BE2C (cell line): ENCODE data around the gene BCO2.
"Not testable (repeated sequence)": the region's sequence is repeated elsewhere in the genome, so short reads cannot be mapped to it uniquely, and the experiment has no call there.

Experiments used
- DNase-seq: peaks from one replicate; pipeline ENCODE4 v3.0.0-alpha.2; 2020
- H3K27me3 ChIP-seq: fragments of 250-450 bp; sonication (Bioruptor Pico); 2 replicates; pipeline ENCODE4 v1.5.1; 2020; ENCODE audit warnings: mild to moderate bottlenecking
- H3K36me3 ChIP-seq: fragments of 250-450 bp; sonication (Bioruptor Pico); 2 replicates; pipeline ENCODE4 v1.5.1; 2020; ENCODE audit warnings: mild to moderate bottlenecking
- H3K4me1 ChIP-seq: fragments of 250-450 bp; sonication (Bioruptor Pico); 2 replicates; pipeline ENCODE4 v1.5.1; 2020
- H3K4me3 ChIP-seq: 2 replicates; pipeline ENCODE4 v1.5.1; 2011; ENCODE audit warnings: low read depth, low read length
- H3K9me3 ChIP-seq: fragments of 250-450 bp; sonication (Bioruptor Pico); 2 replicates; pipeline ENCODE4 v1.5.1; 2020
- TF ChIP-seq, protein P1 (sequence below): IDR thresholded peaks from 2 replicates; pipeline ENCODE4 v1.5.1; 2012; ENCODE audit warnings: mild to moderate bottlenecking, low read depth, low read length

BCO2 gene

DNA sequence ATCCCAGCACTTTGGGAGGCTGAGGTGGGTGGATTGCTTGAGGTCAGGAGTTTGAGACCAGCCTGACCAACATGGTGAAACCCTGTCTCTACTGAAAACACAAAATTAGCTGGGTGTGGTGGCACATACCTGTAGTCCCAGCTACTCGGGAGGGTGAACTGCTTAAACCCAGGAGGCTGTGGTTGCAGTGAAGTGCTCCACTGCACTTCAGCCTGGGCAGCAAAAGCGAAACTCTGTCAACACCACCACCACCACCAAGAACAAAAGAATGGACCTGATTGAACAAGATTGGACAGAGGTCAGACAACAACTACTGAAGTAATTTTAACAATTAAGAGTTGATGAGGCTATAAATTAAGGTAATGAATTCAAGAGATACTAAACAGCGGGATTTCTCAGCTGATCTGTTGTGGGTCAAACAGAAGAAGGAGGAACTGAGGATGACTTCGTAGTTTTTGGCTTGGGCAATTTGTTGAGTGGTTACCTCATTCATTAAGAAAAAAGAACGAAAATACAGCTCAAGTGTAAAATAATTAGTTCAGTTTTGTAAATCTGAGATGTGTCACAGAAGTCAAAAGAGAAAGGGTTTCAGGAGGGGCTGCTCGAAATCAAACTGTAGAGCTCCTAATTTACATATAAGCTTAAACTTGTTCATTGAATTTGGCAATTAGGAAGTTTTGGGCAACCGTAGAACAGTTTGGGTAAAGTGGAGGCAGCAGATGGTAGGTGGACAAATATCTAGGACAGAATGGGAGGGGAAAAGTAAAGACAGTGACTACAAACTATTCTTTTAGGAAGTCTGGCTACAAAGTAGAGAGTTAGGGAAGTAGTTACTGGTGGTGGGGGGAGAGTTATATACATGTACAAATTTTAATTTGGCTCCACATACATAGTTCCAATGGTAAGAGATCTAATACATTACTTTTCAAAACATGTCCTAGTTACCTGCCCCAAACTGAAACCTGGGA lies 15.9 kb upstream of the BCO2 start:
- no peaks in the 10 kb centered on the region for H3K36me3 ChIP-seq
- no peaks in the 10 kb centered on the region for H3K4me1 ChIP-seq
- H3K4me3 ChIP-seq: no peak overlapping the region
- TF ChIP-seq, protein P1, sequence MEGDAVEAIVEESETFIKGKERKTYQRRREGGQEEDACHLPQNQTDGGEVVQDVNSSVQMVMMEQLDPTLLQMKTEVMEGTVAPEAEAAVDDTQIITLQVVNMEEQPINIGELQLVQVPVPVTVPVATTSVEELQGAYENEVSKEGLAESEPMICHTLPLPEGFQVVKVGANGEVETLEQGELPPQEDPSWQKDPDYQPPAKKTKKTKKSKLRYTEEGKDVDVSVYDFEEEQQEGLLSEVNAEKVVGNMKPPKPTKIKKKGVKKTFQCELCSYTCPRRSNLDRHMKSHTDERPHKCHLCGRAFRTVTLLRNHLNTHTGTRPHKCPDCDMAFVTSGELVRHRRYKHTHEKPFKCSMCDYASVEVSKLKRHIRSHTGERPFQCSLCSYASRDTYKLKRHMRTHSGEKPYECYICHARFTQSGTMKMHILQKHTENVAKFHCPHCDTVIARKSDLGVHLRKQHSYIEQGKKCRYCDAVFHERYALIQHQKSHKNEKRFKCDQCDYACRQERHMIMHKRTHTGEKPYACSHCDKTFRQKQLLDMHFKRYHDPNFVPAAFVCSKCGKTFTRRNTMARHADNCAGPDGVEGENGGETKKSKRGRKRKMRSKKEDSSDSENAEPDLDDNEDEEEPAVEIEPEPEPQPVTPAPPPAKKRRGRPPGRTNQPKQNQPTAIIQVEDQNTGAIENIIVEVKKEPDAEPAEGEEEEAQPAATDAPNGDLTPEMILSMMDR: no peak
- DNase-seq: no peak
- no peaks in the 10 kb centered on the region for H3K9me3 ChIP-seq
- no peaks in the 10 kb centered on the region for H3K27me3 ChIP-seq

DNA sequence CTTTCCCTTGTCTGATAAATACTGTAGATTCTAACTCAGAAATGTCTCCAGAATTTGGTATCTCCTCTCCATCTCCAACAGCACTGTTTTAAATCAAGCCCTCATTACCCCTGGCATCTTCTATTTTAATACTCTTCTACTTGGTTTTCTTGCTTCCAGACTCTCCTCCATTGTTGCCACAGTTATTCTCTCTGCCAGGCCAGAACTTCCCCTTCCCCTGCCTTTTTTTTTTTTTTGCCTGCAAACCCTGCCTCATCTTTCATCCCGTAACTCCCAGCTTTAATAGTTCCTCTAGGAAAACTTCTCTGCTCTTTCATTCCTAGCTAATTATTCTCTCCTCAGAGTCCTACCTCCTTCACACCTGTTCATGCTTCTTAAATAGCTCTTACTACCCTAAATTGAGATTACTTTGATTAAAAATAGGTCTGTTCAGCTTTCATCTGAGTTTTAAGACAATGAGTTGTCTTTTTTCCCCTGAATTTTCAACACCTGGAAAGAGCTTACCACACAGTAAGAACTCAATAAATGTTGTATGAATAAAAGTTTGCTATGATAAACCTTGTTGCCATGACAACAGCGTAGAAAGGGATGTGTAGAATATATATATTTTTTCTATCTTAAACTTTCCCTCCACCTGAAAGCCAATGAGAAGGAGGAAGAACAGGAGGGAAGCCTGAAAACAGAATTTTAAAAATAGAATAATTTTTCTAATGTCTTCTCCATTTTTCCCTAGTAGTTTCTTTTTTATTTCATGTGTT lies 15.0 kb upstream of the BCO2 start:
- H3K4me3 ChIP-seq: no peak overlapping the region
- H3K4me1 ChIP-seq: no peaks in the 10 kb centered on the region
- TF ChIP-seq, protein P1: no peak
- no peak for DNase-seq
- no peaks in the 10 kb centered on the region for H3K9me3 ChIP-seq
- no peaks in the 10 kb centered on the region for H3K36me3 ChIP-seq
- no peaks in the 10 kb centered on the region for H3K27me3 ChIP-seq

DNA sequence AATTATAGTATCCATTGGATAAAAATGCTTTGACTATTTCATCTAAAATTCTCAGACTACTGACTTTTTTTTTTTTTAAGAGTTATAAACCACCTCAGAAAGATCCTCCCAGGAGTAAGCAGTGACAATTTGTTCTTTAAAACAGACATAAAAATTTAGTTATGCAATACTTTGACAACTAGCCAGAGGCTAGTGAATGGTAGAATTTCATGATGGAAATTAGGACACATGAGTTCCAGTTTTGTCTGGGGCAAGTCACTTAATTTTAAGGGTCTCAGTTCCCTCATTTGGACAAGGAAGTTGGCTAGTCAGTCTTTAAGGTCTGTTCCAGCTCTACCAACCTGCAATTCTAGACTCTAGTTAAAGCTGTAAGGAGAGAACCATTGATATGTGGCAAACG lies 14.3 kb upstream of the BCO2 start:
- TF ChIP-seq, protein P1: no peak
- DNase-seq: no peak
- Histone ChIP-seq H3K9me3 (no peaks in the 10 kb centered on the region), H3K27me3 (no peaks in the 10 kb centered on the region), H3K36me3 (no peaks in the 10 kb centered on the region), H3K4me3 (no peak overlapping the region), H3K4me1 (no peaks in the 10 kb centered on the region)

DNA sequence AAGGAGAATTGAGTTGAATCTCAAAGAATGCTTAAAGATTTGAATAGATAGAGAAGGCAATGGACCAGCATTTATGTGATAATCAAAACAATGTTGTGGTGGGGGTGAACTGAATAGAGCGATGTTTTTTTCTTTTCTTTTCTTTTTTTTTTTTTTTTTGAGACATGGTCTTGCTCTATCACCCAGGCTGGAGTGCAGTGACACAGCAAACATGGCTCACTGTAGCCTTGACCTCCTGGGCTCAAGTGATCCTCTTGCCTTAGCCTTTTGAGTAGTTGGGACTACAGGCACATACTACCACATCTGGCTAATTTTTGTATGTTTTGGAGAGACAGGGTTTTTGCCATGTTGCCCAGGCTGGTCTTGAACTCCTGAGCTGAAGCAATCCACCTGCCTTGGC lies 13.1 kb upstream of the BCO2 start:
- H3K36me3 ChIP-seq, H3K27me3 ChIP-seq, DNase-seq, H3K4me1 ChIP-seq, H3K4me3 ChIP-seq, H3K9me3 ChIP-seq: not testable (repeated sequence)

DNA sequence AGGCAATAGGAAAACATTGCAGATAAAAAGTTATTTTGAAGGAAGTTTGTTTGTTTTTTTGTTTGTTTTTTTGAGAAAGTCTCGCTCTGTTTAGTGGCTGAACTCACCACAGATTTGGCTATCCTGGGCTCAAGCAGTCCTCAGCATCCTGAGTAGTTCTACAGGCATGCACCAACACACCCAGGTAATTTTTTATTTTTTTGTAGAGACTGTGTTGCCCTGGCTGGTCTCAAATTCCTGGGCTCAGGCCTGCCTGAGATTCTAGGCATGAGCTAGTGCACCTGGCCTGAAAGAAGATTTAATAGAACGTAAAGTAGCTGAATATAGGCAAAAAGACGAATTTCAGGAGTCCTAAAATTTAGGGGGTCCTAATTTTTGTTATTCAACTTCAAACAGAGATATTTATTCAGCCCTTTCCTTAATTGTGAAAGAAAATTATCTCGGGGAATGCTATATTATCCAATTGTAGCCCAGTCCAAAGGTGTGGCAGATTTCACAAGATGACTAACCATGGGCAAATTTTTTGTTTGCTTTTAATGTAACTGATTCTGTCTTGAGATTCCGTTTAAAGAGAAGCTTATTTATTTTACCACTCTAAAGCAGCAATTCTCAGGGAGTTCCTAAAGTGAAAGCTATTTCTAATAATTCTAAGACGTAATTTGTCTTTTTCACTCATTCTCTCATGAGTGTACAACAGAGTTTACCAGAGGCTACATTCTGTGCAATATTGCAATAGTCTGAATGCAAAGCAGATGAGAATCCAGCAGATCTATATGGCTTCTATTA lies 12.4 kb upstream of the BCO2 start:
- TF ChIP-seq, protein P1: no peak
- DNase-seq: no peak
- Histone ChIP-seq H3K27me3 (no peaks in the 10 kb centered on the region), H3K36me3 (no peaks in the 10 kb centered on the region), H3K4me1 (no peaks in the 10 kb centered on the region), H3K4me3 (no peak overlapping the region), H3K9me3 (no peaks in the 10 kb centered on the region)
